GM08714 (cell line): Measurements from ENCODE around the gene FGF12.

ENCODE experiments used
- H3K4me3 ChIP-seq: fragments of 200-500 bp; sonication (Bioruptor generic); 2 replicates; pipeline ENCODE4 v1.5.1; 2014; ENCODE audit warnings: mild to moderate bottlenecking, low read length, inconsistent platforms
- ZNF274 ChIP-seq: IDR thresholded peaks from 2 replicates; pipeline ENCODE4 v1.6.1; 2012; ENCODE audit warnings: mild to moderate bottlenecking, low read depth, low read length

FGF12 gene

DNA sequence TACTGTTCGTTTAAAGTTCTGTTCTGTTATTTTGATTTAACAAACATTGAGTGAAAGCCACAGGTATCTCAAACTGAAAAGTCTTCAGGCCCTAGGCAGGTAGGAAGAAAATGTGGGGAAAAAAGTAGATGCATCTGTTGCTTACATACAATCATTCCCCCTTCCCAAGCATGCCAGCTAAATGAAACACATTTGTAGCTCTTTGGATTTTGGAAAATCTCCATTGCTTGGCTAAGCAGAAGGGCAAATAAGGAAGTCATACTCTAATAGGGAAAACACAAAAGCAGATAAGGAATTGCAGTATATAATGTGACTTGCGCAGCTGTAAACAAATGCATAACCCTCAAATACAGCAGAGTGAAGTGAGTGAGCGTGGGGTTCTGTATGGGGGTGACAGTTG is 375.9 kb downstream of the FGF12 start:
- H3K4me3 ChIP-seq: no peak overlapping the region
- TF ChIP-seq ZNF274: no peak

- no peak for TF ChIP-seq ZNF274
- H3K4me3 ChIP-seq: no peak overlapping the region
Observed at GRCh38 chr3:192340031-192340430, 387.3 kb downstream of the FGF12 start.

DNA sequence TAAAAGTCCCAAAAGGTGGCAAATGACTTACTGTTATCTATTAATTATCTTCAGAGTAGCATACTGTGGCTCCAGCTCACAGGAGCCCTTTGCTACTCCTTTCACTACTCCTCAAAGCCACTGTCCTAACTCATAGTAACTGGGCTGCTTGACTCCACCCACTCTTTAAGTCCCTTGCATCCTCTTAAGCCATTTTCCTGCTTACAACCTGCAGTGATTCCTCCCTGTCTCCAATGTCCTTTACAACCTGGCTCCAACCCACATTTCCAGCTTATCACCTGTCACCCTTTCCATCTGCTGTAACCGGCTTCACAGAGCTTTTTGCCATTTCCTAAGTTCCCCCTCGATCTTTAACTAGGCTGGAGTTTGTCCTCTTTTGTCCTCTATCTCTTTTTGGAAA is 388.1 kb downstream of the FGF12 start:
- H3K4me3 ChIP-seq: no peak overlapping the region
- no peak for TF ChIP-seq ZNF274

DNA sequence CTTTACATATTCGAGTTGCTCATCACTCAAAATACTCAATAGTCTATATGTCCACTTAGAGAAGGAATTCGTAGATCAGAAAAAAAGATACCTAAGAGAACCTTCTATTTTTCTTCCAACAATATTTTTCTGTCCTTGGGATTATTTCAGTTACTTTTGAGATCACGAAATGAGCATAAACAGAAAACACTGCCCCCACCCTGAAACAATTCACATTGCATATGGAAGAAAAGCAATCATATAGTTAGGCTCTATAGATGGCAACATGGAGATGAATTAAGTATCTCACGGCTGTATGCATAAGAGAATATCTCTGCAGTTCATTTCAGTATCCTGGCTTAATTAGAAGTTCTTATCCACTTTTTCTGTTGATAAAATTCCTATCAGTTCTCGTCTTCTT is 391.1 kb downstream of the FGF12 start:
- H3K4me3 ChIP-seq: no peak overlapping the region
- no peak for TF ChIP-seq ZNF274

DNA sequence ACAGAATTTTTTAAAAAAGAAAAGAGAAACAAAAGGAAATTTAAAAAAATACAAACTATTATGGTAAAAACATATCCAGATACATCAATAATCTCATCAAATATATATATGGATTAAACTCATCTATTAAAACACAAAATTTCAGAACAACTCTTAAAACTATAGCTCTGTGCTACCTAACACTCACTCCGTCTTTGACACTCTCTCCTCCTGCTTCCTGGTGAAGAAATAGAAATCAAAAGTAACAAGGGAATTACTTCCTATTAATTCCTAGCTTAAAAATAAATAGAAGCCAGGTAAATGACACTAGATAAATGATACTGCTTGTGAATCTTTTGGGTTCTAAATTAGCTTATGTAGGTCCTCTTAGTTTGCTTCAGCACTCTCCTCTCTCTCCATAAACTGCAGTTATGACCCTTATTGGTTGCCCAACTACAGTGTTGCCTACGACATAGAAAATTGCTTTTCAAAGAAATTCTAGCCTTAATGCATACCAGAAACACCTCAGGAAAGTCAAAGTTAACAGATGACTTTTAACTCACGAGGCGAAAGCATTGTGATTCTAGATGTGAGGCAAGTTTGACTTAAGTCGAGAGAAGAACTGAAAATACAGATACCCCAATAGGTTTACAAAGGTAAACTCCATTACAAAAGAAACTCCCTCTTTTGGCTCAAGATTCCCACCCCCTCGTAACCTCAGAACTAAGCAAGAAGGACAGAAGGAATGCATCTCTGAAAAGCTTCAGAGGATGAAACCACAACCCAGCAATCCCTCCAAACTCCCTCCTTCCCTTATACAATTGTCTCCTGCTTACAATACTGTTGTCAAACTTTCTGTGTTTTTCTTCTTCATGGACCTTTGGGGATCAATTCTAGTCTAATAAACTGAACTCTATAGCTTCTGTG is 394.7 kb downstream of the FGF12 start:
- no peak for TF ChIP-seq ZNF274
- H3K4me3 ChIP-seq: no peak overlapping the region

GRCh38 chr3:192331749-192332385 is 395.5 kb downstream of the FGF12 start:
- TF ChIP-seq ZNF274: no peak
- H3K4me3 ChIP-seq: no peak overlapping the region

- no peak overlapping the region for H3K4me3 ChIP-seq
- TF ChIP-seq ZNF274: no peak
Observed at GRCh38 chr3:192326656-192327055, 400.7 kb downstream of the FGF12 start.

- no peak overlapping the region for H3K4me3 ChIP-seq
- TF ChIP-seq ZNF274: no peak
Observed at GRCh38 chr3:192317564-192317963, 409.8 kb downstream of the FGF12 start.

- no peak for TF ChIP-seq ZNF274
- no peak overlapping the region for H3K4me3 ChIP-seq
Observed at GRCh38 chr3:192313605-192314004, 413.7 kb downstream of the FGF12 start.

GRCh38 chr3:192307631-192308030 is 419.7 kb downstream of the FGF12 start:
- TF ChIP-seq ZNF274: no peak
- H3K4me3 ChIP-seq: no peak overlapping the region

DNA sequence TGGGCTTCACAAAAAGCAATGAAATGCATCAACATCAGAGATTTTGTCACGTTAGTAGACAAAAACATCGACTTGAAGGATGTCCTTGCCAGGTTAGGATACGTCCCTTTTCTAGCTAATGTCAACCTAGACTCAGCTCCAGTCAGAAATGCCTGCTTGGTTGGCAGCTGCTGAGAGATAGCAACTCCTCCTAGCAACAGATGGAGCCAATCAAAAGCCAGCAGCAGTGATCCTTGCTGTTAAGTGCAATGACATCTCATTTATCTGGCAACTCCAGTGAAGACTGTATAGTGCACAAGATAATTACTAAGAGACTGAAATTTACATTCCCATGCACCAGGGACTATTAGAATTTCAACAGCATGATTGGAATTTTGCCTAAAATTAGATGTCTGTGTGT is 424.1 kb downstream of the FGF12 start:
- no peak overlapping the region for H3K4me3 ChIP-seq
- TF ChIP-seq ZNF274: no peak

DNA sequence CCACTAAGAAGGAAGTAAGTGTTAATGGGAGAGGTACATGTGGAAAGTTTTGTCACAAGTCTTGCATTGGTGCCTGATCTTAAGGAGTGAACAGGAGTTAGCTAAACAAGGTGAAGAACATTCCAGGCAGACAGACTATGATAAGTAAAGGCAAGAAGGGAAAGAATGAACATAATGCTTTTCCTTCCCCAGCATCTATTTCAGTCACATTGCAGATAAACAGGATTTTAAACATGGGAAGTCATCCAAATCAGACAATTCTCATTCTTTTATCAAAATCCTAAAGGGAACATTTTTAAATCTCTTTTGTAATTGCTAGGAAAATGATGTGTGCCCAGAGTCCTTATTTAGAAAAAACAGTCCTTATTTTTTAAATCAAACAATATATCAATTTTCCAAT is 424.6 kb downstream of the FGF12 start:
- TF ChIP-seq ZNF274: no peak
- no peak overlapping the region for H3K4me3 ChIP-seq

GRCh38 chr3:192299921-192300320 is 427.4 kb downstream of the FGF12 start:
- no peak overlapping the region for H3K4me3 ChIP-seq
- no peak for TF ChIP-seq ZNF274

DNA sequence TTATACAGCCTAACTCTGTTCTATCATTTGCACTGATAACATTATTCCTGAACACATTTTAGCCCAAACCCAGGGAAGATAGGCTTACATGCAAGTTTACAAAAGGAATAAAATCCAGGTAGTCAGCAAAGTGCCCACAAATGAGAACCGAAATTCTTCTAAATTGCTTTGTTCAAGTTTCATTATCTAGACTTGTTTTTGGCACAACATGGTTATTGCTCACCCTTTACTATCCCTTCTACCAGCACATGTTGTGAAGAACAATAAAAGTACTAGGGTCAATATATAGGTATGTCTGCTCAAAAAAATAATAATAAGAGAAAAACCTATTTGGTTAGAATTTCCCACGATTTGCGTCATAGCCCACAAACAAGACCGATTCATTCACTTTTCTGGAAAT is 430.5 kb downstream of the FGF12 start:
- H3K4me3 ChIP-seq: no peak overlapping the region
- no peak for TF ChIP-seq ZNF274

- H3K4me3 ChIP-seq: no peak overlapping the region
- TF ChIP-seq ZNF274: no peak
Observed at GRCh38 chr3:192284443-192285072, 442.8 kb downstream of the FGF12 start.
